A549 (cell line): Measurements from ENCODE around the gene EPB41L1. TPM values are rescaled to one million over a fixed set of nuclear protein-coding genes. Genes with fewer than 3 reads are reported as not detected.

Experiments
- ATAC-seq, 2 experiments: fragments of 200-7000 bp in 1 of 2; fragments of >200 bp in 1 of 2; cut with Nextera tagmentation in 1 of 2; cut with Tn5 transposase in 1 of 2; 3 replicates each; pipeline versions ENCODE4 v1.8.0 to v1.9.1; 2018 to 2020; ENCODE audit warnings: mild to moderate bottlenecking in 1 of 2, moderate library complexity in 1 of 2
- CTCF ChIA-PET: fragments of 300-600 bp; sonication (Branson Sonifier 250); formaldehyde crosslinking; extraction: SDS; loops from one replicate; lab custom pipeline; 2021; ENCODE audit warnings: antibody characterized with exemption, inconsistent platforms; lab: Yijun Ruan, JAX
- POLR2A ChIA-PET: fragments of 350-600 bp; formaldehyde crosslinking; extraction: SDS; loops from one replicate; lab custom pipeline; 2021; ENCODE audit warnings: antibody characterized with exemption, inconsistent platforms; lab: Yijun Ruan, JAX
- DNase-seq, 2 experiments: peaks; one replicate each; pipeline versions ENCODE4 v3.0.0 to v3.0.0-alpha.2; 2011 to 2016; ENCODE audit warnings: low read depth in 1 of 2, low spot score in 1 of 2
- FAIRE-seq: peaks from 2 replicates; lab custom pipeline; 2011; peaks lifted over from hg19 to GRCh38; lab: Jason Lieb, UNC
- H3K27ac ChIP-seq, 2 experiments: fragments of >200 bp; sonication (Bioruptor Twin); formaldehyde crosslinking; 3 replicates each; pipeline ENCODE4 v1.5.1; 2016 to 2017
- H3K4me1 ChIP-seq: fragments of >200 bp; sonication (Bioruptor Twin); formaldehyde crosslinking; 3 replicates; pipeline ENCODE4 v1.6.1; 2016
- H3K4me2 ChIP-seq: fragments of >200 bp; sonication (Bioruptor Twin); formaldehyde crosslinking; 3 replicates; pipeline ENCODE4 v1.6.1; 2016
- H3K4me3 ChIP-seq: fragments of >200 bp; sonication (Bioruptor Twin); formaldehyde crosslinking; 3 replicates; pipeline ENCODE4 v1.5.1; 2016
- H3K9me3 ChIP-seq: fragments of >200 bp; sonication (Bioruptor Twin); formaldehyde crosslinking; 3 replicates; pipeline ENCODE4 v1.6.1; 2016
- ATOH8 ChIP-seq: fragments of 250-450 bp; sonication (Bioruptor Pico); IDR thresholded peaks from 2 replicates; pipeline ENCODE4 v1.5.0; 2020; ENCODE audit warnings: low read depth, mild to moderate bottlenecking, moderate library complexity
- BCL3 ChIP-seq: fragments of >200 bp; sonication (Bioruptor Twin); formaldehyde crosslinking; IDR thresholded peaks from 3 replicates; pipeline ENCODE4 v1.6.1; 2016
- BHLHE40 ChIP-seq: IDR thresholded peaks from 2 replicates; pipeline ENCODE4 v1.6.1; 2012; ENCODE audit warnings: low read depth, low read length, inconsistent platforms
- CBX2 ChIP-seq: fragments of 200-600 bp; sonication (generic); IDR thresholded peaks from 2 replicates; pipeline ENCODE4 v1.6.1; 2016; ENCODE audit warnings: low read depth, mild to moderate bottlenecking, borderline replicate concordance
- CHD2 ChIP-seq: fragments of 150-350 bp; IDR thresholded peaks from 2 replicates; pipeline ENCODE4 v1.6.1; 2014; ENCODE audit warnings: low read length; ENCODE audit not compliant: partially characterized antibody
- CHD4 ChIP-seq: fragments of 200-600 bp; sonication (generic); IDR thresholded peaks from 2 replicates; pipeline ENCODE4 v1.6.1; 2016; ENCODE audit warnings: antibody characterized with exemption, mild to moderate bottlenecking, borderline replicate concordance
- CTCF ChIP-seq: fragments of >200 bp; sonication (Bioruptor Twin); formaldehyde crosslinking; IDR thresholded peaks from 3 replicates; pipeline ENCODE4 v1.5.1; 2016
- E2F6 ChIP-seq: IDR thresholded peaks from 2 replicates; pipeline ENCODE4 v1.6.1; 2012; ENCODE audit warnings: low read depth, borderline replicate concordance
- ELK1 ChIP-seq: fragments of 150-350 bp; IDR thresholded peaks from 2 replicates; pipeline ENCODE4 v1.6.1; 2014; ENCODE audit warnings: low read depth, mild to moderate bottlenecking, low read length
- FOSB ChIP-seq: fragments of 250-450 bp; sonication (Bioruptor Pico); IDR thresholded peaks from 2 replicates; pipeline ENCODE4 v1.5.0; 2020; ENCODE audit warnings: mild to moderate bottlenecking, moderate library complexity
- FOXS1 ChIP-seq: fragments of 250-450 bp; sonication (Bioruptor Pico); IDR thresholded peaks from 2 replicates; pipeline ENCODE4 v1.5.0; 2020; ENCODE audit warnings: mild to moderate bottlenecking, moderate library complexity
- GATA3 ChIP-seq: IDR thresholded peaks from 2 replicates; pipeline ENCODE4 v1.6.1; 2012; ENCODE audit warnings: borderline replicate concordance
- HOXA7 ChIP-seq: fragments of 250-450 bp; sonication (Bioruptor Pico); IDR thresholded peaks from 2 replicates; pipeline ENCODE4 v1.5.0; 2020; ENCODE audit warnings: mild to moderate bottlenecking, moderate library complexity
- HOXB13 ChIP-seq: fragments of 250-450 bp; sonication (Bioruptor Pico); IDR thresholded peaks from 2 replicates; pipeline ENCODE4 v1.5.0; 2020; ENCODE audit warnings: low read depth, mild to moderate bottlenecking, moderate library complexity
- JUN ChIP-seq, 2 experiments: fragments of >200 bp; sonication (Bioruptor Twin); formaldehyde crosslinking; IDR thresholded peaks; 2 replicates in 1 of 2; 3 replicates in 1 of 2; pipeline ENCODE4 v1.6.1; 2016 to 2017
- JUNB ChIP-seq: fragments of >200 bp; sonication (Bioruptor Twin); formaldehyde crosslinking; IDR thresholded peaks from 2 replicates; pipeline ENCODE4 v1.6.1; 2016
- MAX ChIP-seq: IDR thresholded peaks from 2 replicates; pipeline ENCODE4 v1.6.1; 2012
- PBX3 ChIP-seq: IDR thresholded peaks from 2 replicates; pipeline ENCODE4 v1.6.1; 2012
- POLR2AphosphoS2 ChIP-seq: conservative IDR thresholded peaks from 2 replicates; pipeline ENCODE4 v1.6.1; 2012; ENCODE audit warnings: low read length, improper control_type of control experiment, inconsistent platforms
- RARB ChIP-seq: fragments of 250-450 bp; sonication (Bioruptor Pico); IDR thresholded peaks from 2 replicates; pipeline ENCODE4 v1.8.0; 2021; ENCODE audit warnings: mild to moderate bottlenecking, moderate library complexity
- RFX5 ChIP-seq: fragments of 450-650 bp; IDR thresholded peaks from 2 replicates; pipeline ENCODE4 v1.7.1; 2014; ENCODE audit warnings: antibody characterized with exemption, mild to moderate bottlenecking, moderate library complexity
- RNF2 ChIP-seq: fragments of 200-600 bp; sonication (generic); IDR thresholded peaks from 2 replicates; pipeline ENCODE4 v1.6.1; 2016; ENCODE audit warnings: low read depth, mild to moderate bottlenecking, antibody characterized with exemption, moderate library complexity, borderline replicate concordance
- SMC3 ChIP-seq: fragments of >200 bp; sonication (Bioruptor Twin); formaldehyde crosslinking; IDR thresholded peaks from 3 replicates; pipeline ENCODE4 v1.6.1; 2018; ENCODE audit warnings: inconsistent platforms
- ZFP36 ChIP-seq: fragments of 450-650 bp; IDR thresholded peaks from 2 replicates; pipeline ENCODE4 v1.6.1; 2014; ENCODE audit warnings: borderline replicate concordance; ENCODE audit not compliant: partially characterized antibody
- WGBS: methylation state at CpG from one replicate; pipeline ENCODE4 v1.1.6; 2017; ENCODE audit errors: missing lambda C conversion rate; 5-methylcytosine and 5-hydroxymethylcytosine counted together
- polyA plus RNA-seq, 4 experiments: library from polyadenylated mRNA; depleted of rRNA in 3 of 4; stranded (reverse); fragments of >200 nt; fragmentation: RNase III in 1 of 4; extraction: RNeasy Plus Mini Kit Qiagen cat#74134 plus additional on column Dnase treatment in 1 of 4; gene quantifications; 2 replicates in 3 of 4; 3 replicates in 1 of 4; pipeline ENCODE4 v1.2.3, GENCODE V29; 2011 to 2017

The EPB41L1 gene
- polyA plus RNA-seq, 2 of the 4 experiments (the other 2 are of a cell fraction): 45.9 to 94.4 TPM

- H3K27ac ChIP-seq: no peak overlapping the region
- ChIA-PET POLR2A (no interaction called here), CTCF (interaction anchor here (0.5 to 4.5 kb wide), 5 partner anchors 11 to 639 kb away, joined by 3 to 20 read pairs (median 3); no protein-coding TSS in a partner anchor)
- FAIRE-seq (no peak), ATAC-seq (no peak), DNase-seq (no peak)
- 80% methylated on average over 20 of the region's 24 CpGs for WGBS
- H3K4me3 ChIP-seq: no peak overlapping the region
- H3K4me2 ChIP-seq: no peak overlapping the region
- TF ChIP-seq CTCF: no peak
- TF ChIP-seq CHD2: no peak
- TF ChIP-seq CHD4: no peak
- no peak for TF ChIP-seq ZFP36
- no peak for TF ChIP-seq FOXS1 (CRISPR knock-in tag)
- no peak for TF ChIP-seq FOSB (CRISPR knock-in tag)
- TF ChIP-seq E2F6: no peak
- no peaks in the 10 kb centered on the region for H3K4me1 ChIP-seq
- H3K9me3 ChIP-seq: no peaks in the 10 kb centered on the region
These were observed 113.3 kb downstream of the EPB41L1 start for GRCh38 chr20:36267605-36268381.

GRCh38 chr20:36268440-36269342, 114.2 kb downstream of the EPB41L1 start:
- no peak for FAIRE-seq
- no peak for ATAC-seq
- no peak overlapping the region for H3K4me3 ChIP-seq
- no peaks in the 10 kb centered on the region for H3K4me1 ChIP-seq
- no peak for DNase-seq
- ChIA-PET POLR2A (no interaction called here), CTCF (interaction anchor here (0.5 to 7.7 kb wide), 5 partner anchors 10 to 638 kb away, joined by 3 to 108 read pairs (median 7); no protein-coding TSS in a partner anchor)
- H3K27ac ChIP-seq: no peak overlapping the region
- 57% methylated on average over 9 of the region's 10 CpGs for WGBS
- no peak overlapping the region for H3K4me2 ChIP-seq
- H3K9me3 ChIP-seq: no peaks in the 10 kb centered on the region
- TF ChIP-seq BHLHE40 (no peak), RARB (CRISPR knock-in tag) (no peak), SMC3 (no peak), PBX3 (no peak), CTCF (no peak), HOXA7 (CRISPR knock-in tag) (no peak), ATOH8 (CRISPR knock-in tag) (no peak), GATA3 (no peak), POLR2AphosphoS2 (no peak), JUN (IDR thresholded peaks at IDR 0.05) (no peak), MAX (no peak), BCL3 (no peak), RFX5 (no peak), JUNB (no peak), RNF2 (no peak), ELK1 (no peak), CHD4 (no peak), CBX2 (no peak), HOXB13 (CRISPR knock-in tag) (no peak)
